Stimulated activated CD4-positive, alpha-beta T cell treated with anti-CD3 and anti-CD28 coated beads, Interleukin-2, amount 100 ng/mL, for 24 hours (primary cell): Measurements from ENCODE around the gene BLACAT1.
A peak's percentile ranks its signal among the peaks of the same experiment; 100 is the strongest.
"Not testable (repeated sequence)": the region's sequence is repeated elsewhere in the genome, so short reads cannot be mapped to it uniquely, and the experiment has no call there.

Experiments used
- DNase-seq, 2 donors: peaks; one replicate each; pipeline ENCODE4 v3.0.0-alpha.2; 2020

Gene BLACAT1

DNA sequence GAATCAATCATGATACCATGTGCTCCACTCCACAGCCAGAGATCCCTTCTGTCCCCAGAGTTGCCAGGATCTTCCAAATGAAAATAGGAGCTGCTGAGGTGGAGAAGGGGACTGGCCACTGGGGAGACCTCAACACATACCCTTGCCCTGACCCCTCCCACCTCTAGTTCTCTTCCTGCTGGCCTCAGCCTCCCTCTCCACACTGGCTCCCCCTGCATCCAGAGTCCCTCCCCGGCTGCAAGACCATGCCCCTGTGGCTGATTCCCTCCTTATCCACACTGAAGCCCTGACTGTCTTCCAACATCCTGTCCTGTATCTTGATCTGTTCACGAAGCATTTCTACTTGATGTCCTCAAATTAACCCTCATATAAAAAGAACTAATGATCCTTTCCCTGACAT, 27.5 kb upstream of the BLACAT1 start:
- no peak for DNase-seq

DNA sequence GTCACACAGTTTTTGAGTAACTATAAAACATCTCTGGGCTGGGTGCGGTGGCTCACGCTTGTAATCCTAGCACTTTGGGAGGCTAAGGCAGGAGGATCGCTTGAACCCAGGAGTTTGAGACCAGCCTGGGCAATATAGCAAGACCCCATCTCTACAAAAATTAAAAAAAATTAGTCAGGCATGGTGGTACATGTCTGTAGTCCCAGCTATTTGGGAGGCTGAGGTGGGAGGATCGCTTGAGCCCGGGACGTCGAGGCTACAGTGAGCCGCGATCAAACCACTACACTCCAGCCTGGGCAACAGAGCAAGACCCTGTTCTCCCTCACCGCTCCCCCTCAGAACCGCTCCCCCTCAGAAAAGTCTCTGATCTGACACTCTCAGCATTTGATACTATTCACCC, 26.7 kb upstream of the BLACAT1 start:
- DNase-seq, result not testable (repeated sequence)

DNA sequence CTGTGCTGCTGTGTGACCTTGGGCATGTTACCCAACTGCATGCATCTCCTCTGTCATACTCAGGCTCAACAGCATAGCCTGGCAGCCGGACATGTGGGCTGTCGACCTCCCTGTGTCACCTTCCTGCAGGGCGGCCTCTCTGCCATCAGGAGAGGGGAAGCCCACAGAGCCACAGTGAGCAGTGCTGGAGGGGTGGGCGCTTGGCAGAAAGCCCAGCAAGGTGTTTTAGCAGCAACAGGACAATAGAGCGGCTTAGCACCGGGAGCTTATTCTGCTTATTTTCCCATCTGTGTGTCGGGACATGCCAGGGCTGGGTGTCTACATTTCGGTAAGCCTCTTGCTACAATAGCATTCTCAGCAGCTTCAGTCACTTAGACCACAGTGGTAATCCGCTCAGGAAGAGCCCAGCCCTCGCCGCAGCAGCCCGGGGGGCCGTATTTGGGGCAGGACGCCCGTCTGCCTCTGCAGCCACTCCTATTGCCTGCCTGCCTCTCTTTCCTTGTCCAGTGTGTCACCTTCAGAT, 25.8 kb upstream of the BLACAT1 start:
- DNase-seq, result no peak

DNA sequence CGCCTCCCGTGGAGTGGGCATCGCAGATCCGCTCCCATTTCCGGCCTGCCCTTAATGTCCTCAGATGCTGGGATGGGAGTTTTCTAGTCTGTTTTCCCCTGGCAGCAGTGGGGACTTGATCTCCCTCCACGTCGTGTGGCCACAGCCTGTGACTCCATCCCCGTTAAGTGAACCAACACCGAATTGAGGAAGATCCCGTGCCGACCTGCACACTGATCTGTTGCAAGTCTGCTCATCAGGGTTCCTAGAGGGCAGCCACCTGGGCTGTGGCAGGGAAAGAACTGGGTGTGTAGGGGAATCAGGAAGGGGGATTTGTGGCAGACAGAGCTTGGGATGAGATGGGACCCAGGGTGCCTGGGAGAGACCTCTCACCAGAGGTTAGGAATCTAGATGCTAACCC, 25.4 kb upstream of the BLACAT1 start:
- no peak for DNase-seq

DNA sequence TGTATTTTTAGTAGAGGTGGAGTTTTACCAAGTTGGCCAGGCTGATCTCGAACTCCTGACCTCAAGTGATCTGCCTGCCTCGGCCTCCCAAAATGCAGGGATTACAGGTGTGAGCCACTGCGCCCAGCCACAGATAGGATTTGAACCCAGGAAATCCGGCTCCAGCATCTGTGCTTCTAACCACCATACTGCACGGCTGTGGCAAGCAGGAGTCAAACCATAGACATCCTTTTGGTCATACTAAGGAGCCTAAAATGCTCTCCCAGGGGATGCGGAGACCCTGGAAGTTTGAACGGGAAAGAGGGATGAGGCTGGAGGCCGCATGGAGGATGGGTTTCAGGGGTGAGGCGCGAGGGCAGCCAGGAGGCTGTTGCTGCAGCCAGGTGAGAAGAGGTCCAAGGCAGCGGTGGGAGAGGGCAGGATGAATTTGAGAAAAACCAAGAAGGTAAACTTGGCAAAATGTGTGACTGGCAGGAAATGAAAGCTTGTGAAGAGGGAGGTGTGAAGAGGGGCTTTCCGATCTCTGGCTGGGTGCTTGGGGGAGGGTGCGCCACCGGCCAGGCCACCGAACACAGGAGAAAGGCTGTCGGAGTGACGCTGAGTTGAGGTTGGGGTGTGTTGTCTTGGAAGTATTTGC, 24.6 kb upstream of the BLACAT1 start:
- DNase-seq, result peak; percentile 60 to 65

DNA sequence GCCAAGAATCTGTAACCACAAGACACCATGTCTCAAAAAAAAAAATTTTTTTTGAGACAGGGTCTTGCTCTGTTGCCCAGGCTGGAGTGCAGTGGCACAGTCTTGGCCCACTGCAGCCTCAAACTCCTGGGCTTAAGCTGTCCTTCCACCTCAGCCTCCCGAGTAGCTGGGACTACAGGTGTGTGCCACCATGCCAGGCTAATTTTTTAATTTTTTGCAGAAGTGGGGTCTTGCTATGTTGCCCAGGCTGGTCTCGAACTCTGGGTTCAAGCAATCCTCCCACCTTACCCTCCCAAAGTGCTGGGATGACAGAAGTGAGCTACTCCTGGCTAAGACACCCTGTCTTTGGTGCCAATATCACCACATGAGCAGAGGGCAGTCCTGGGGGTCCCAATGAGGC, 23.1 kb upstream of the BLACAT1 start:
- DNase-seq, result not testable (repeated sequence)

DNA sequence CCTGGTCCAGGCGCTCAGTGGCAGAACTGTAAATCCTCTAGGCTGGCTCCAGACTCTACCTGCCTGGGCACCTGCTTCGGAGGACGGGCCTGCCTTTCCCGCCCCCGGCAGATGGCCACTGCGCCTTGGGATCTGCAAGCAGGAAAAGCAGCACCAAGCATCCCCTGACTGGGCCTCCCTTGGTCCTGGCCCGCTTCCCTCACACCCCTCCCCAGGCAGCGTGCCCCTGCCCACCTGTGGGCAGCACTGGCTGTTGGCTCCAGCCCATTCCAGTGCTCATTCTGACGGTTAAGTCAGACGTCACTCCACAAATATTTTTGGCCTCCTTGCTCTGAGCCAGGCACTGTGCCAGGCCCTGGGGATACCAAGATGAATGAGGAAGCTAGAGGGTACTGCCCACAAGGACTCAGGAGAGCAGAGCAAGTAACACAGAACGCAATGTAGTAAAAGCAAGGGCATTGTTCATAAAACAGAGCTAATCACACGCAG, 22.0 kb upstream of the BLACAT1 start:
- DNase-seq, result no peak

DNA sequence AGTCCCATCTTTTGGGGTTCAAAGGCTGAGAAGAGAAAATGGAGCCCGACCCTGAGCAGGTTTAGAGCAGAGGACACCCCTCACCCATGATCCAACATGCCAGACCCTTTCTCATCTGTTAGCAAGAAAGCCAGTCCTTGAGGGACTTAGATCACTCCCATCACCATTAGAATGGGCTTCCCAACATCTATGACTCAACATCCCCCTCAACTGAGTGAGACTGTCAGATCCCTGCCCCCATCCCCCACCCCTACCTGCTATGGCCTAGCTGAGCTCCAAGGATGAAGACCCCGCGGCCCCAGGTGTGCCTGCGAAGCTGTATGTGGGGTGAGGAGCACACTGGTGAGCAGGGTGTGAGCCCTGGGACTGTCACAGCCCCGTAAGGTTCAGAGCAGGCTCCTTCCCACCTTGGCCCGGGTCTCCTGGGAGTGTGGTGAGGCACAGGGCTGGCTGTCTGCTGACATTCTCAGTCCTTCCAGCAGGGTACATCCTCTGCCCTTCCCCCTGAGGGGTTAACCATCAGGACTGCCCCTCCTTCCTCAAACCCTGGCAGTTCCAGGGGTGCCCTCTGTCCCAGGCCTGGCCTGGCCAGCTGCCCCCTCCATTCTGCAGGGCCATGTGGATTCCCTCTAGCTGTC, 21.4 kb upstream of the BLACAT1 start:
- no peak for DNase-seq

DNA sequence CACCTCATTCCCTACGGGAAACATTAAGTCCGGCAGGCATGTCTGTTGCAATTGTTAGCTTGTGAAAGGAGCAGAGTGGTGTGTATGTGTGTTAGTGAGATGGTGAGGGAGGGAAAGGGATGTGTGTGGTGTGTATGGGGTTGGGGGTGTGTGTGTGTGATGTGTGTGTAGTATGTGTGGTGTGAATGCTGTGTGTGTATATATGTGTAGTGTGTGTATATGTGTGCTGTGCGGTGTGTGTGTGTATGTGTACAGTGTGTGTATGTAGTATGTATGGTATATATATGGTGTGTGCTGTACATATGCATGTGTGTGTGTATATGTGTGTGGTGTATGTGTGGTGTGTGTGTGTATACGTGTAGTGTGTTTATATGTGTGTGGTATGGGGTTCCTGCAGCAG, 20.8 kb upstream of the BLACAT1 start:
- no peak for DNase-seq

DNA sequence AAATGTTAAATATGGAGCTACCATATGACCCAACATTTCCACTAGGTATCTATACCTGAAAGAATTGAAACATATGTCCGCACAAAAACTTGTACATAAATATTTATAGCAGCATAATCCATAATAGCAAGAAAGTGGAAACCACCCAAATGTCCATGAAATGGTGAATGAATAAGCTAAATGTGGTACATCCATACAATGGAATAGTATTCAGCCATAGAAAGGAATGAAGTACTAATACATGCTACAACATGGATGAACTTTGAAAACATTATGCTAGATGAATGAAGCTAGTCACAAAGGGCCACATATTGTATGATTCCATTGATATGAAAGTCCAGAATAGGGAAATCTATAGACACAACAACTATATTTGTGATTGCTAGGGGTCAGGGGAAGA, 20.0 kb upstream of the BLACAT1 start:
- DNase-seq, result no peak

DNA sequence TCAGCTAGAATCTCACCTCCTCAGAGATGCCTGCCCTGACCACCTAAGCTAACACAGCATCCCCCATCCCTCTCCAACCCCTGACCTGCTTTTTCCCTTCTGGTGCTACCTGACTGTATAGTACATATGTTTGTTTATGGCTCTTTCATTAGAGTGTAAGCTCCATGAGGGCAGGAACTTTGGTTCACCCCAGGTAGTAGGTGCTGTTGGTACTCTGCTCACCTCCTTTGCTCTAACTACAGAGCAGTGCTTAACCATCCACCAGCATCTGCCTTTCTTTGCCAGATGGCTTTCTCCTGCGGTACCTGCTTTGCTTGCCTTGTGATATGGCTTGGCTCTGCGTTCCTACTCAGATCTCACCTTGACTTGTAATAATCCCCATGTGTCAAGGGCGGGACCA, 18.7 kb upstream of the BLACAT1 start:
- no peak for DNase-seq

DNA sequence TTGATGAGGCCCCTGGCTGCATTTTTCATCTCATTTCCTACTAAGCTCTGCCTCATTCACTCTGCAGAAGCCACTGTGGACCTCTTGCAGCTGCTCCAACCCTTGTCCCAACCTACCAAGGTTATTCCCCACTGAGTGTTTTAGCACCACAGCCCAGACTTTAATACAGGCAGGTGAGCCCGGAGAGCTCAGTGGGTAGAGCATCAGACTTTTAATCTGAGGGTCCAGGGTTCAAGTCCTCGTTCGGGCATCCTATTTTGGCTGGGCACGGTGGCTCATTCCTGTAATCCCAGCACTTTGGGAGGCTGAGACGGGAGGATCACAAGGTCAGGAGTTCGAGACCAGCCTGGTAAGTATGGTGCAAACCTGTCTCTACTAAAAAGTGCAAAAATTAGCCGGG, 18.1 kb upstream of the BLACAT1 start:
- DNase-seq, result no peak

DNA sequence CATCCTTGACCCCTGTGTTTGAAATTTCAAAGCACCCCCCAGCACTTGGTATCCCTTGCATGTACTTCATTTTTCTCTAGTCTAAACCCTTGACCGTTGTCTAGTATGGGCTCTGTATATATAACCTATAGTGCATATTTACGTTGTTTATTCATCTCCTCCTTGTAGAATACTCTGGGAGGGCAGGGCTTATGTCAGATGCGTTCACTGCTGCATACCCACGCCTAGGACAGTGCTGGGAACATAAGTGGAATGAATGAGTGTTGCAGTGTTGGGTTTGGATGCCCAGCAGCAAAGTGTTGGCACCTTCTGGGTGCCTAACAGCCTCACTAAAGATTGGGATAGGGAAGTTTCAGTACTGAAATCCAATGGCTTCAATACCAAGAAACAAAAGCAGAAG, 17.6 kb upstream of the BLACAT1 start:
- DNase-seq, result no peak

DNA sequence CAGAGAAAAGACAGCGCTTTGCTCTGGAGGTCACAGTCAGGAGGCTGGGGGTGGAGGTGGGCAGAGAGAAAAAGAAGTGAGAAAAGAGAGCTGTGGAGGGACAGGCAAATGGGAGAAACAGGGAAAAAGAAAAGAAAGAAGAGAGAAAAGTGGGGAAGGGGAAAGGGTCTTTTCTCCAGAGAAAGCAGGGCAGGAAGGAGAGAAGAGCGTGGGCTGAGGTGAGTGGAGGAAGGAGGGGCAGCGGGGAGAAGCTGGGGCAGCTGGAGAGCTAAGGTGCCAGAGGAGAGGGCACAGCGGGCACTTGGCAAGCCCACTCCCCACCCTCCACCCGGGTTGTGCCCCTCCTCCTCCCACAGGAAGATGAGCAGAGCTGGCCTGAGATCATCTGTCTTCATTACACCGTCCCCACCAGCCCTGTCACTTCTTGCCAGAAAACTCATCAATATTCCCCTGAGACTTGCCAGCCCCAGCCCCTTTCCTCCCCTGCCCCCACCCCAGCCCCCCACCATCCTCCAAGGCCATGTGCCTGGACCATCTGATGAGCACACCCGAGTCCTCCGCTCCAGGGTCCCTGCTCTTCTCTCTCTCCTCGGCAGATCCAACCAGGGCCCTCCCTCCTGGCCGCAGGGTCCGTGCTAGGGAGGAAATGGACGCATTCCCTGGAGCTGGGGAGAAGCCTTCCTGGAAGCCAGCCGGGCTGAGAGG, 17.0 kb upstream of the BLACAT1 start:
- DNase-seq, result no peak

DNA sequence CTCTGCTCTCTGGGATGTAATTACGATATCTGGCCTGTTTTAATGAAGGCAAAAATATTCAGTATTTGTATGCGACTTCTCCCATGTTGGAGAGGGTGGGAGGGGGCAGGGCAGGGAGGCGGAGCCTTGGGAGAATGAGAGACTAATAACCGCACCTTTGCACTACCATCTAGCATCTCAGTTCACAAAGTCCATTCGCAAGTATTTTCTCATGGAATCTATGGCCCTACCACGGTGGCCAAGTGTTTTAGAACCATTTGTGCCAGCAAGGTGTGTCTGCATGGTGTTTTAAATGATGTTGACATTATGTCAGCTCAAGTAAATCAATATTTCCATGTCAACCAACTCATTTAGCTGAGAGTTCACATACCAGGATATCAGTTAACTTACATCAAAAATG, 14.3 kb upstream of the BLACAT1 start:
- DNase-seq, result no peak

DNA sequence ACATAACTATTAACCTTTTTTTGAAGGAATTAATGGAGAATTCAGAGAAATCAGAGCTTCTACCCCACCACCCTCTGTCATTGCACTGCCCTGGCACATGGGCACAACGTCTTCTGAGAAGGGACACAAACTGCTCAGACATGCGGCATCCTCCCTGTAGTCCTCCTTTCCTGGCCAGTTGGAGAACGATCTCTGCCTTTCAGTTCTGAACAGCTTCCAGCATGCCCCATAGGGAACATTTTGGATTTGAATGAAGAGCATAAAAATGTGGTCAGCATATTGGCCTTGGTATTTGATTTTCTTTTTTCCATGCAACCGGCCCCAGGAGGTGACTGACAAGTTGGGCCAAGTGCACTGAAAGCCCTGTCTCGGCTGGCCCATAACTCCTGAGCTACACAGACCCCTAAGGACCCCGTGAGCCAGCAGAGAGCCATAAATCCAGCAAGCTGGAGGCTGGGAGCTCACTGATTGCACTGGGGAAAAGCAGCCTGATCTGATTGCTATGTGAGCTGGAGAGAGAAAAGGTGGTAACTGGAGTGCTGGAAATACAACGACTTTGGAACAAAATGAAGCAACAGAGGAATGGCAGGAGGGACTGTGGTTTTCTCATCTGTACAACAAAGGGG, 10.9 kb upstream of the BLACAT1 start:
- DNase-seq, result no peak

DNA sequence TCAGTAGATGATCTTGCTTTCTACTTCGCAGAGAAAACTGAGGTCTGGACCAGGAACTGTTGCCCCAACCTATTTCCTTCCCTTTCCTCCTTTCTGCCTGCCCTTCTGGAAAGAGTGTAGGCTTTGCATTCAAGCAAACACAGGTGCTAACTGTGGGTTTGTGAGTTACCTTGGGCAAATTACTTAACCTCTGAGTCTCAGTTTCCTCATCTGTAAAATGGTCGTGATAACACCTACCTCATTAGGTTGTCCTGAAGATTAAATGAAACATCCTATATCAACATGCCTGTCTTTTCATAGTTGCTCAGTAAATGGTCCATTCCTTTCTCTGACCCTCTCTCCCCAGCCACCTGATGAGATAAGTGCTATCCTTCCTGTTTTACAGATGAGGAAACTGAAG, 9.5 kb upstream of the BLACAT1 start:
- no peak for DNase-seq

DNA sequence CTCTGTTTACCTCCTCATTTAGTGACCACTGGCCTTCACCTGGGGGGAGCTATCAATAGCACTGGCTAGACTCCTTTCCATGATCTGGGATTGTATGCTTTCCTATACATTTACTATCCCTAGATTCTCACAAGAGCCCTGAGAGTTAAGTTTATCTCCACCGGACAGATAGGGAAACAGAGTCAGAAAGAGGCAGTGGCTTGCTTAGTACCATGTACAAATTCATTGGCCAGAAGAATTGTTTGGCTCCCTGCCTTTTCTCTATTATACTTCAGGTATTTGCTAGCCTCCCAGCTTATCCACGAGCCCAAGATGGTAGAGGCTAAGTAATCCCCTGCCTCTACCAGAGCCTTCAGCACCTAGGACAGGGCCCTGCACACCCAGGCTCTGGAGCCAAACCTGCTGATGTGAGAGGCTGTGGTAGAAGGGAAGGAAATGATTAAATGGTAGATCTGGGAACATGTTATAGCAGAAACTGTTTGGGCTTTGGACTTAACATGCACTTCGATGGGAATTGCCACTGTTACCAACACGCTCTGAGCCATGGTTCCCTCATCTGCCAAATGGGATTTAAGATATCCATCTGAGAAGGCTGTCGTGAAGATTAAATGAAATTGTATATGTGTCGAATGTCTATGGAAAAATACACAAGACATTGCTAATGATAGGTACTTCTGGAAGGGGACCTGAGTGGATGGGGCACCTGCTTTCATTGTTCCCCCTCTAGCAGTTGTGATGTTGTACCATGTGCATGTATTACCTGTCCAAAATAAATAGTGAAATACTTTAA, 3.1 kb upstream of the BLACAT1 start:
- DNase-seq, result peak; percentile 27 to 32

DNA sequence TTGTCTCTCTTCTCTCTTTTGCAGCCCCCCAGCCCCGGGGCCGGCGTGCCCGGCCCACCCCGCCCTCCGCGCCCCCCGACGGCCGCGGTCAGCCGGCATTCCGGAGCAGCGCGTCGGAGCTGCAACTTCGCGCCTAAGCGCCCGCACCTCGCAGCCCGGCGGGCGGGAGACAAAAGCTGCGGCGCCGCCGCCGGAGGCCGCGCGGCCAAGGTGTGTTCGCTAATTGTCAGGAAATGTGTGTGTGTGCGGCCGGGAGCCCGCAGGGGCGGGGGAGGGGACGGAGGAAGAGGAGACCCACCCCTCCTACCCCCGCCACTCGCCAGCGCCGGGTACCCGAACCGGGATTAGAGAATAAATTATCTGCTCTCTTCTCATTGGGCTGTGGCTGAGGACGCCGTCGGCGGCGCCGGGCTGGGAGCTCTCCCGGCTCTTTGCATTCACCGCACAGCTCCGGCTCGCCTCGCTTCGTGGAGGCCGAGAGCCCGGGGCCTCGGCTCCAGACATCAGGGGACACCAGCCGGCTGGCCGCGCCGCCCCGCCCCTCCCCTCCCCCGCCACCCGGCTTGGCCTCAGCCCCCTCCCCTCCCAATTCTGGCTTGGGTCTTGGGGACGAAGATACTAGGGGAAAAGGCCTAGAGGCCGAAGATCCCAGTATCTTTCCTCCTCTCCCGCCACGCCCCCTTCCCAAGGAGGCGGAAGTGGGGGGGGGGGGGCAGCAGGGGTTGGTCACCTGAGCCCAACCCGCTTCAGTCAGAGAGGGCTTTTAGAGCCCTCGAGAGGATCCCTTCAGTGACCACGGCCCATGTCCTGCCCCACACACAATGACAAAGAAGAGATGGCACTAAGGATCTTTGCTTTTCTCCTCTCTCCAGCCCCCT, 1.3 kb upstream of the BLACAT1 start:
- peak in 1 of 2 donors; percentile 19 for DNase-seq

DNA sequence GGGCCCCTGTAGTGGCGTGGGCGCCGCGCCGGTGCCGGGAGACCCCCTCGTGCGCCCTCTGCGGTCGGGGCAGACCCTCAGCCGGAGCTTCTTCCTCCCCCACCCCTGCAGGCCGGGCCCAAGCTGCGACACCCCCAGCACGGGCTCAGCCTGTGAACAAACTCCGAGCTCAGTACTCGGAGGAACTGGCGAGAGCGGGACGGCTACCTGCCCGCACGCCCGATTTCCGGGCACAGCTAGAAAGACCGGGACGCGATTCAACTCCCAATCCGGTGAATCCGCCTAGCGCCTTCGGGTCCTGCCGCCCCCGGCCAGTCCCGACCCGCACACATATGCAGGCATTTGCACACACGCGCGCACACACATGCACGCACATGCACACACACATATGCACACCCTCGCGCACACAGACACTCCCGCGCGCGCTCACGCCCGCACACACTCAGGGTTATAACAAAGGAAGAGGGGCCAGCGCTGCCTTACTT, 580 bp upstream of the BLACAT1 start:
- peak in 1 of 2 donors; percentile 20 for DNase-seq

DNA sequence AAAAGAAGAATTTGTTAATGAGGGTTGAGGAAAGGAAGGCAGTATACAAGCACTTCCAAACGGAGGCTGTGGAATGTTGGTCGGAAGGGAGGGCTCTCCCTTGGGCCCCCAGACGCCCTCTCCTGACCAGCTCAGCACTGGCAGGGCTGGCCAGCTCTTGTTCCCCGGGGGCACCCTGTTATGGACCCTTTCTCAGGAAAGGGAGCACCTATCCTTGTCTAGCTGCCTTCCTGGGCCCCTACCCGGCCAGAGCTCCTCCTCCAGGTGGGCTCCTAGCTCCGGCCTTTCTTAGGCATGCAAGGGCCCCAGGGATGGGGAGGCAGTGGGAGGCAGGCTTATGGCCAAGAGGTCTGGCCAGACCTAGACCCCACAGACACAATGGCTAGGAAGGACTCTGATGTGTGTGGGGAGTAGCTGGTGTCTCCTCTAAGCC, 926 bp downstream of the BLACAT1 start:
- DNase-seq, result no peak
